ENCODE data around the gene ADARB2. TPM values are rescaled to one million over a fixed set of nuclear protein-coding genes. Genes with fewer than 3 reads are reported as not detected.

ADARB2 gene
- total RNA-seq, 4 donors from 2014 or later: 0.80 to 4.9 (median 2.3) TPM

DNA sequence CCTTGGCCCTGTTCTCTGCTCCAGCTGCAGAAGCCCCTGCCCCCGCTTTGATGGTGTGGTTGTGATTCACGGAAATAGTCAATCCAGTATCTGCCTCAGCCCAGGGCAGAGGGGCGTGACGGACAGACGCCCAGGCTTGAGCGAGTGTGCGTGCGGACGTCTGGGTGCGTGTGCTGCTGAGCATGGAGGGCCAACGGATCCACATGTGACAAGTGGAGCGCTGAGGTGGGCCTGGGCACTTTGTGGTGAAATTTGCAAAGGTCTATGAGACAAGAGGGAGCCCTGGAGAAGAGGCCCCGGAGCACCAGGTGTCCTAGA lies 586.7 kb downstream of the ADARB2 start:
- 86 to 100% methylated on average over 1 to 13 of the region's 13 CpGs for WGBS, 2 donors (ENCODE audit: low coverage in 1 of 2)
- Histone ChIP-seq H3K4me1 (no peaks in the 10 kb centered on the region), H3K9me3 (peaks cover 7 to 11% of the 10 kb centered on the region in 2 donors), H3K4me3 (no peak overlapping the region), H3K36me3 (no peaks in the 10 kb centered on the region), H3K27me3 (no peaks in the 10 kb centered on the region), H3K27ac (no peak overlapping the region)
- intact Hi-C loops (cut with DNase I; ENCODE audit: low total_unique reads) (no loop called here), in situ Hi-C loops (cut with MboI; ENCODE audit: low pct_ligation_motif_present in 1 of 4, low pct_unique_long_range_greater_than_20kb in 1 of 4, low sequenced_read_pairs in 3 of 4) (no loop called here)
- DNase-seq: no peak
- no peak for TF ChIP-seq POLR2A (IDR thresholded peaks at IDR 0.05)
- TF ChIP-seq, protein P1, sequence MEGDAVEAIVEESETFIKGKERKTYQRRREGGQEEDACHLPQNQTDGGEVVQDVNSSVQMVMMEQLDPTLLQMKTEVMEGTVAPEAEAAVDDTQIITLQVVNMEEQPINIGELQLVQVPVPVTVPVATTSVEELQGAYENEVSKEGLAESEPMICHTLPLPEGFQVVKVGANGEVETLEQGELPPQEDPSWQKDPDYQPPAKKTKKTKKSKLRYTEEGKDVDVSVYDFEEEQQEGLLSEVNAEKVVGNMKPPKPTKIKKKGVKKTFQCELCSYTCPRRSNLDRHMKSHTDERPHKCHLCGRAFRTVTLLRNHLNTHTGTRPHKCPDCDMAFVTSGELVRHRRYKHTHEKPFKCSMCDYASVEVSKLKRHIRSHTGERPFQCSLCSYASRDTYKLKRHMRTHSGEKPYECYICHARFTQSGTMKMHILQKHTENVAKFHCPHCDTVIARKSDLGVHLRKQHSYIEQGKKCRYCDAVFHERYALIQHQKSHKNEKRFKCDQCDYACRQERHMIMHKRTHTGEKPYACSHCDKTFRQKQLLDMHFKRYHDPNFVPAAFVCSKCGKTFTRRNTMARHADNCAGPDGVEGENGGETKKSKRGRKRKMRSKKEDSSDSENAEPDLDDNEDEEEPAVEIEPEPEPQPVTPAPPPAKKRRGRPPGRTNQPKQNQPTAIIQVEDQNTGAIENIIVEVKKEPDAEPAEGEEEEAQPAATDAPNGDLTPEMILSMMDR (IDR thresholded peaks at IDR 0.05): no peak
- no peak for TF ChIP-seq EP300 (IDR thresholded peaks at IDR 0.05; ENCODE audit: low read depth)
- TF ChIP-seq POLR2AphosphoS5 (IDR thresholded peaks at IDR 0.05): no peak

DNA sequence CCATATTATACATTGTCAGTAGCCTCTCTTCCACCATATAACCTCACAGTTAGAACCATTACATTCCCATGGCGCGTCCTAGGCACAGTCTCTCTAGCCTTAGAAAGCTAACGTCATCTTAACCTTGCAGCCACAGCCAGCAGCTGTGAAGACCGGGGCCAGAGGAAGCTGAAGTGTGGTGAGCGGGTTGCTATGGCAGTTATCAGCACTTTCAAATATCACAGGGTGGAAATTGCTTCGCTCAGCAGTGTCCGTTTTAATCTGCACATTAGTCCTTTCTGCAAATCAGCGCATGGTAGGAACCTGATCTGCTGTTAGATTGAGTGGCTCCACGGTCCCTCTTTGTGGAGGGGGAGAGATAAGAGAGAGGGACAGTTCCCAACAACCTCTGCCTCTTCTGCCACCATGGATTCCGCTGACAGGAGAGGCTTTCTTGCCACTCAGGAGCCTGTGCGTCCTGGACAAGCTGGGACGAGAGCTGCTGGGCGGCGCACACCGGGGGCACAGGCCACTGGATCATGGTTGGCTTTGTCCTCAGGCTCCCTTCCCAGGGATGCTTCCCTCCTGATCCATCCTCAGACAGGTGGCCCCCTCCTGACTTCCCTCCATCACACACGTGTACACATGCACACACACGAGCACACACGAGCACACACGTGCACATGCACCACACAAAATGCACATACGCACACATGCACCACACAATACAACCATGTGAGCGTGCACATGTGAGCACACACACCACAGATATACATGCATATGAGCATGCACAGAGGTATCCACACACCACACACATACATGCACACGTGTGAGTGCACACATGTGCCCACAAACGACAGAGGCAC lies 587.3 kb downstream of the ADARB2 start:
- H3K36me3 ChIP-seq: no peaks in the 10 kb centered on the region
- H3K27ac ChIP-seq: no peak overlapping the region
- no peak overlapping the region for H3K4me3 ChIP-seq
- TF ChIP-seq EP300 (IDR thresholded peaks at IDR 0.05; ENCODE audit: low read depth): no peak
- no peak for TF ChIP-seq POLR2AphosphoS5 (IDR thresholded peaks at IDR 0.05)
- TF ChIP-seq POLR2A (IDR thresholded peaks at IDR 0.05): no peak
- TF ChIP-seq, protein P1 (IDR thresholded peaks at IDR 0.05): no peak
- no peaks in the 10 kb centered on the region for H3K27me3 ChIP-seq
- peak; percentile 18 for DNase-seq
- peaks cover 12 to 17% of the 10 kb centered on the region in 2 donors for H3K9me3 ChIP-seq
- H3K4me1 ChIP-seq: no peaks in the 10 kb centered on the region
- WGBS, 2 donors (ENCODE audit: low coverage in 1 of 2): 65% methylated on average over 23 of the region's 23 CpGs; no CpG with 5 or more reads in 1 of the 2 donors
- in situ Hi-C loops (cut with MboI; ENCODE audit: low pct_ligation_motif_present in 1 of 4, low pct_unique_long_range_greater_than_20kb in 1 of 4, low sequenced_read_pairs in 3 of 4): no loop called here
- intact Hi-C loops (cut with DNase I; ENCODE audit: low total_unique reads): no loop called here

DNA sequence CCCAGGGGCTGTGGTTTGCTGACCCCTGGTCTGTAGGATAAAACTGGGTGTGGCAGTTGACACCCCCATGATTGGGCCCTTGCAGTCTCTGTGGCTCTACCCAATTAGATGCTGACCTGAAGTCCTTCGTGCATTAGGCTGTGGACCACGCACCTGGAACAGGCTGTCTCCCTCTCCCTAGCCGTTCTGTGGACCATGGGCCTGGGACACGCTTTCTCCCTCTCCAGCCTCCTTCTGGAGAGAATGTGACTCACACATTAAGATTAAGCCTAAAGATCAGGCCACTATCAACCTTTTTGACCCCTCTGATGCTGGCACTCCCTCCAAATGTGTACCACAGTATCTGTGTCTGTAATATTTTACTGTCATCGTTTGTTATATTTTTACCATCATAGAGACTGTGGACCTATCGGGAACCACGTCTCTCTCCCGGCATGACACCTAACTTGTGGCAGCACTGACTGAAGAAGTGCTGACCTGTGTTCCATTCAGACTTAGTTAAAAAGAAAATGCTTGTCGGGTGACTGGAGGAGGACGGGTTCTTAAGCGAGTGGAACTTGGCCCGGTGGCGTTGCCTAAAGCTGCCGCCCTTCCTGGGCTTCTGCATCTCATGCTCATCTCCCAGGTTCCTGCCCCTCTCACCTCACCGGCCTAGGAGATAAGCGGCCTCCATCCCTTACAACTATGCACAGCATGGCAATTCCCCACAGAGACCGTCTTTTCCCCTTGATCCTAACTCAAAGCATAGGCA lies 588.3 kb downstream of the ADARB2 start:
- no peaks in the 10 kb centered on the region for H3K4me1 ChIP-seq
- TF ChIP-seq POLR2AphosphoS5 (IDR thresholded peaks at IDR 0.05): no peak
- 89 to 96% methylated on average over 5 to 17 of the region's 17 CpGs for WGBS, 2 donors (ENCODE audit: low coverage in 1 of 2)
- no peaks in the 10 kb centered on the region for H3K36me3 ChIP-seq
- in situ Hi-C loops (cut with MboI; ENCODE audit: low pct_ligation_motif_present in 1 of 4, low pct_unique_long_range_greater_than_20kb in 1 of 4, low sequenced_read_pairs in 3 of 4) (no loop called here), intact Hi-C loops (cut with DNase I; ENCODE audit: low total_unique reads) (no loop called here)
- no peak overlapping the region for H3K4me3 ChIP-seq
- DNase-seq: no peak
- H3K27ac ChIP-seq: no peak overlapping the region
- H3K27me3 ChIP-seq: no peaks in the 10 kb centered on the region
- peaks cover 12 to 17% of the 10 kb centered on the region in 2 donors for H3K9me3 ChIP-seq

DNA sequence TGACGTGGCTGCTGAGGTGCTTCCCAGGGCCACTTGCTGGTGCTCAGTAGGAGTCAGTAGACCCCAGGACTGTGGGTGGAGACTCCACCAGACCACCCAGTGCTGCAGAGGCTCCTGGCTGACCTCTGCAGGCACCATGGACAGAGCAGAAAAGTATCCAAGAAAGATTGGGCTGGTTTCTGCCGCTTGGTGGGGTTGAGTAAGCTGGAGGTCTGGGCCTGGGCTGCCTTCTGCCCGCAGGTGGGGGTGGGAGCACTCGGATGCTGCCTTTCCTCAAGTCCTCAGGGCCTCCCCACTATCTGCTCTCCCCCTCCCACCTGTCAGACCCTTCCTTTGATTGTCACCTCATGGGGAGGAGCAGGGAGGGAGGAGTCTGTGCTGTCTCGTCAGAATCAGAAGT lies 589.5 kb downstream of the ADARB2 start:
- in situ Hi-C loops (cut with MboI; ENCODE audit: low pct_ligation_motif_present in 1 of 4, low pct_unique_long_range_greater_than_20kb in 1 of 4, low sequenced_read_pairs in 3 of 4) (no loop called here), intact Hi-C loops (cut with DNase I; ENCODE audit: low total_unique reads) (no loop called here)
- Histone ChIP-seq H3K4me1 (no peaks in the 10 kb centered on the region), H3K9me3 (peaks cover 12 to 17% of the 10 kb centered on the region in 2 donors), H3K36me3 (no peaks in the 10 kb centered on the region), H3K27ac (no peak overlapping the region), H3K27me3 (no peaks in the 10 kb centered on the region), H3K4me3 (no peak overlapping the region)
- 60 to 67% methylated on average over 1 to 4 of the region's 5 CpGs for WGBS, 2 donors (ENCODE audit: low coverage in 1 of 2)
- DNase-seq: no peak
- TF ChIP-seq, protein P1 (IDR thresholded peaks at IDR 0.05): no peak
- TF ChIP-seq EP300 (IDR thresholded peaks at IDR 0.05; ENCODE audit: low read depth) (no peak), POLR2A (IDR thresholded peaks at IDR 0.05) (no peak), POLR2AphosphoS5 (IDR thresholded peaks at IDR 0.05) (no peak)
